Activated CD8-positive, alpha-beta memory T cell treated with anti-CD3 and anti-CD28 coated beads, Interleukin-2, amount 50 U/mL, for 48 hours (primary cell): ENCODE data around the gene GEMIN5.

ENCODE experiments used
- DNase-seq: peaks from one replicate; pipeline ENCODE4 v3.0.0-alpha.2; 2020

GEMIN5 gene

GRCh38 chr5:154878642-154879335, 59.2 kb downstream of the GEMIN5 start:
- DNase-seq: no peak

DNA sequence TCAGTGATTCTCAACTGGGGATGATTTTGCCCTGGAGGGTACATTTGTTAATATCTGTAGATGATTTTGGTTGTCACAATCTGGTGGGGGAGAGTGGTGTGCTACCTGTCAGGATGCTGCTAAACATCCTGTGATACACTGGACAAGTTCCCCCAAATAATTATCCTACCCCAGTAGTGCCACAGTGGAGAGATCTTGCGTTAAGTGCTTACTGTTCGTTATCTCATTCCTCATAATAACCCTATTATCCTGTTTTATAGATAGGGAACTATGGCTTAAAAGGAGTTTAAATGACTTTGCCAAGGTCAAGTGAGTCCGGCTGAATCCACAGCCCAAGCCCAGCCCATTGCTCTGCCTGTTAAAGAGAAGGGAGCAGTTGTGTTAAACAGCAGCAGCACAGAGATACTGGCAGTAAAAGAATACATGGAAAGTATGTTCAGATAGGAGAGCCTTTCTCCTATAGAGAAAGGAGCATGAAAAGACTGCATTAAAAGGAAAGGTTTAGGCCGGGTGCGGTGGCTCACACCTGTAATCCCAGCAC, 64.2 kb downstream of the GEMIN5 start:
- peak; percentile 8 for DNase-seq

DNA sequence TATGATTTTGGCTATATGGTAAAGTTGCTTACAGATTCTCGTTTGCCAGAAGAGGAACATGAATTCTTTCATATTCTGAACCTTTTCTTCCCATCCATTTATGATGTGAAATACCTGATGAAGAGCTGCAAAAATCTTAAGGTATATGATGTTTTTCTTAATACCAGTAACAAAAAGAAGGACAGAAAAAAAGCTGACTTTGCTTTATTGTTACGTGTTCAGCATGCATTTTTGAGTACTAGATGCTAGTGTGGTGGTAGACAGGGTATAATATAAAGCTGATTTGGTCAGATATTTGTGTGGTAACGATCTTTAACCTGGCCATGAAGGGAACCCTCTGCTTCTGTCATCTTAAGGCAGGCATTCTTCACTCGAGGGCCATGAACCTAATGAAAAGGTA, 66.3 kb downstream of the GEMIN5 start:
- DNase-seq: no peak

- DNase-seq: peak; percentile 47
Observed at GRCh38 chr5:154868702-154869101, 69.3 kb downstream of the GEMIN5 start.

GRCh38 chr5:154866841-154867240, 71.2 kb downstream of the GEMIN5 start:
- DNase-seq: no peak

DNA sequence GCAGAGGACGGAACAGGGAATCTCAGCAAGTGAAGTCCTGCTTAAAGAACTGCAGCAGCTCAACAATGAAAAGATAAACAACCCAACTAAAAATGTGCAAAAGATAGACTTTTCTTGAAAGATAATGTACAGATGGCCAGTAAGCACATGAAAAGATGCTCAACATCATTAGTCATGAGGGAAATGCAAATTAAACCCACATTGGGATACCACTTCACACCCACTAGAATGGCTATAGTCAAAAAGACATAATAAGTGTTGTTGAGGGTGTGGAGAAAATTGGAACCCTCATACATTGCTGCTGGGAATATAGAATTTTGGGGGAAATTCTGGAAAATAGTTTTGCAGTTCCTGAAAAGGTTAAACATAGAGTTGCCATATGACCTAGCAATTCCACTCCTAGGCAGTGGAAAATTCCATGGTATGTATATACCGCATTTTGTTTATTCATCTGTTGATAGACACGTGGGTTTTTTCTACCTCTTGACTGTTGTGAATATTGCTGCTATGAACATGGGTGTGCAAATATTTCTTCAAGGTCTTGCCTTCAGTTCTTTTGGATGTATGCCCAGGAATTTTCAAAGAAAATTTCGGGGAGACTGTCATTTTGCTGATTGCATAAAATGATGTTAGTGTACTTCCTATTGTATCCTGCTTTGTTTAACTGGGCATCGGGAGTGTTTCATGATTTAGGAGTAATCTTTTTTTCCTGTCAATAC, 72.4 kb downstream of the GEMIN5 start:
- no peak for DNase-seq

- DNase-seq: peak; percentile 33
Observed at GRCh38 chr5:154863291-154864080, 74.5 kb downstream of the GEMIN5 start.

- DNase-seq: no peak
Observed at GRCh38 chr5:154862766-154863165, 75.2 kb downstream of the GEMIN5 start.

DNA sequence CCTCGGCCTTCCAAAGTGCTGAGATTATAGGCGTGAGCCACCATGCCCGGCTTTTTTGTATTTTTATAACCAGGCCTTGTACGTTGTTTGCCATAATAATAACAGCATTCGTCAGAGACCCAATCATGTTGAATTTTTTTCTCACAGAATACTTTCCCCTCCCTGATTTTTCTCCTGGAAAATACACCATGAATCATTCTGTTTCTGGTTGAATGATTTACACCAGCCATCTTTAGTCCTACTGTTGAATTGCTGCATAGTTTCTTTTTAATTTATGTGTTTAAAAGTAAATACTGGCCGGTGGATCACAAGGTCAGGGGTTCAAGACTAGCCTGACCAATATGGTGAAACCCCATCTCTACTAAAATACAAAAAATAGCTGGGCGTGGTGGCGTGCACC, 76.1 kb downstream of the GEMIN5 start:
- DNase-seq: no peak

DNA sequence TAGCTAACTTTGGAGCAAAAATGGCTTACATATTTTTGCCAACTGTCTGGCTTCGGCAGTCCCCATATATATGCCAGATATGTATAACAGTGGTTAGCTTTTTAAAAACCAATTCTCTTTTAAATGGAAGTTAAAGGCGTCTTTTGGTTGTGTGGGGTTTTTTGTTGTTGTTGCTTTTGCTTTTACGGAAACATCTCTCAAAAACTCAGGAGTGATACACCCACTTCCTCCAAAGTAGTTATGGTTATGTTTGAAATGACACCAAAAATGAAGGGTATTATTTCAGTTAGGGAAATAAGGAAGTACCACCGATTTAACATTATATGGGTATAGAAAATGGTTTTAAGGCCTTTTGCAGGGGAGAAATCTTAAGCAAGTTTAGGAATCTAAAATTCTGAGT, 77.2 kb downstream of the GEMIN5 start:
- DNase-seq: no peak

- DNase-seq: peak; percentile 53
Observed at GRCh38 chr5:154860123-154860522, 77.9 kb downstream of the GEMIN5 start.

DNA sequence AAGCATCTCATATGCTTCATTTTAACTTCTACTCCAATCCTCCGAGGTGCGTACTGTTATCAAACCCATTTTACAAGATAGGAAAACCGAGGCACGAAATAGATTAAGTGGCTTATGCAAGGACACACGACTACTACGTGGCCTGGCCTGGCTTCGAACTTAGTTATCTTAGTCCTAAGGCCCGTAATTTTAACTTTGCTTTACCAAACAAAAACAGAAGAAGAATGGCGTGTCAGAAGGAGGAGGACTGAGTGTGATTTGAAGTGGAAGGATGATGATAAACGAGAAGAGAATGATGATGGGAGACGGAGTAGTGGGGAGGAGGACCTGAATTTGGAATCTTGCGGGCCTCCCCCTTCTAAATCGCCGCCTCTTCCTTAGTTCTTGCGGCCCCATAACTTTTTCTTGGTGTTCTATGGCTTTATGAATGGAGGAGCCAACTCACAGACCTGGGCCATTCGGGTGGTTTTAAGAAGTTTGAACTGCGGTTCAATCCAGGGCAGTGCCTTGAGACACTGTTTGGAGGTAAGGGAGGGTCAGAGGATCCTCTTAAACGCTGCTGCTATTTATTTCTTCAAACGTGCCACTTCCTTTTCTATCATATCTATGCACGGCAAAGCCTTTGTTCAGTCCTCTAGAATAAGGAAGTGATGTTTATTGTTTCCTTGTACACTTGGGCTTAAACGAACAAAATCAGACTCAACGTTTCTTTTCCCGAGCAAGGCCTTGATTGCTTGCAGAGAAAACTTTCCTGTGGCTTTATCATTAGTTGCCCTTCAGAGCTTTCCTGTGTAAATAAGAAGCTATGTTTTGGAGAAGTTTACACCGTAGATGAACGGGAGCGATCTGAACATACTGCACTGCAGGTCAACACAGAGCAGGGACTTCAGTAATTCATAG, 78.8 kb downstream of the GEMIN5 start:
- peak; percentile 51 for DNase-seq

GRCh38 chr5:154858297-154858971, 79.6 kb downstream of the GEMIN5 start, which contains the start of gene CNOT8:
TSS of gene CNOT8 (plus strand) at chr5:154858627. CDS start at chr5:154863279, 4,652 bp downstream.
- DNase-seq: peak; percentile 98

- DNase-seq: peak; percentile 88
Observed at GRCh38 chr5:154857530-154858296, 80.3 kb downstream of the GEMIN5 start.

GRCh38 chr5:154851351-154851750, 86.7 kb downstream of the GEMIN5 start:
- DNase-seq: peak; percentile 39

GRCh38 chr5:154850255-154851062, 87.6 kb downstream of the GEMIN5 start, which contains the start of gene FAXDC2:
TSS of gene FAXDC2 (minus strand) at chr5:154850603. CDS start at chr5:154838178, 12,425 bp downstream.
- DNase-seq: no peak

- no peak for DNase-seq
Observed at GRCh38 chr5:154849791-154850201, 88.2 kb downstream of the GEMIN5 start.

GRCh38 chr5:154849264-154849785, 88.7 kb downstream of the GEMIN5 start:
- no peak for DNase-seq

- no peak for DNase-seq
Observed at GRCh38 chr5:154844809-154845208, 93.2 kb downstream of the GEMIN5 start.
